ENCODE measurements around the gene IL17REL. TPM values are rescaled to one million over a fixed set of nuclear protein-coding genes. Genes with fewer than 3 reads are reported as not detected.

The IL17REL gene
- total and polyA plus RNA-seq, 2 of the 13 experiments (the other 11 are each of a cell fraction or from before 2014, with no cell fraction given) = not detected

DNA sequence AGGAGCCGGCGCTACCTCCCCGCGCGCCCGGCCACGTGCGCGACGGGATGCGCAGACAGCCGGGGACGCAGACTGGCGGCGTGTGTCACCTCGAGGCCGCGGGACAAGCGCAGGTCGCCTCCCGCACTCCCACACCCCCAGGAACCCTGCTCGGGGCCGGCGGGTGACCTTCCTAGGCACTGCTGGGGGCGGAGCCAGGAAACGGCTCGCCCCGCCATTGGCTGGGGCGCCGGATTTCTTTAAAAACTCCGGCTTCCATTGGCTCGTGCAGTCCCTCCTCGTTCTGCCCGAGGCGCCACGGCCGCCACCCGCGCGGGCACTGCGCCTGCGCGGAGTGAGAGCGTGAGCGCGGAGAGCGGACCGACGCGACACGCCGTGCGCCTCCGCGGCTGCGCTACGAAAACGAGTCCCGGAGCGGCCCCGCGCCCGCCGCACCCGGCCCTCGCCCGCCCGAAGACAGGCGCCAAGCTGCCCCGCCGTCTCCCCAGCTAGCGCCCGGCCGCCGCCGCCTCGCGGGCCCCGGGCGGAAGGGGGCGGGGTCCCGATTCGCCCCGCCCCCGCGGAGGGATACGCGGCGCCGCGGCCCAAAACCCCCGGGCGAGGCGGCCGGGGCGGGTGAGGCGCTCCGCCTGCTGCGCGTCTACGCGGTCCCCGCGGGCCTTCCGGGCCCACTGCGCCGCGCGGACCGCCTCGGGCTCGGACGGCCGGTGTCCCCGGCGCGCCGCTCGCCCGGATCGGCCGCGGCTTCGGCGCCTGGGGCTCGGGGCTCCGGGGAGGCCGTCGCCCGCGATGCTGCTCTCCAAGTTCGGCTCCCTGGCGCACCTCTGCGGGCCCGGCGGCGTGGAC, 52.2 kb downstream of the IL17REL start, which contains the start of gene PIM3 (continued):
- TF ChIP-seq THYN1 (CRISPR knock-in tag; IDR thresholded peaks at IDR 0.05; ENCODE audit: borderline replicate concordance, low read depth) (no peak), MYNN (CRISPR knock-in tag; IDR thresholded peaks at IDR 0.05; ENCODE audit: low read depth) (no peak), SP2 (CRISPR knock-in tag; IDR thresholded peaks at IDR 0.05) (peak; percentile 77), ZNF460 (CRISPR knock-in tag; IDR thresholded peaks at IDR 0.05; ENCODE audit: borderline replicate concordance) (no peak), KDM5A (IDR thresholded peaks at IDR 0.05; ENCODE audit: borderline replicate concordance, low read length) (no peak), MTF1 (CRISPR knock-in tag; IDR thresholded peaks at IDR 0.05) (peak; percentile 60; the same call in 1 of the 2 replicates), ELF3 (CRISPR knock-in tag; IDR thresholded peaks at IDR 0.05) (peak; percentile 83), ZNF746 (CRISPR knock-in tag; IDR thresholded peaks at IDR 0.05) (peak; percentile 44; the same call in 1 of the 2 replicates), GATAD2A (CRISPR knock-in tag; IDR thresholded peaks at IDR 0.05) (no peak), ZBTB3 (CRISPR knock-in tag; IDR thresholded peaks at IDR 0.05; ENCODE audit: borderline replicate concordance, low read depth) (0 out of 2 replicates have a peak, but pooled peaks have one; percentile 54), ZEB1 (IDR thresholded peaks at IDR 0.05; ENCODE audit: insufficient replicate concordance, low read depth) (no peak), TBX2 (CRISPR knock-in tag; IDR thresholded peaks at IDR 0.05; ENCODE audit: borderline replicate concordance) (peak; percentile 92; the same call in 1 of the 2 replicates)
- TF ChIP-seq, protein P1, sequence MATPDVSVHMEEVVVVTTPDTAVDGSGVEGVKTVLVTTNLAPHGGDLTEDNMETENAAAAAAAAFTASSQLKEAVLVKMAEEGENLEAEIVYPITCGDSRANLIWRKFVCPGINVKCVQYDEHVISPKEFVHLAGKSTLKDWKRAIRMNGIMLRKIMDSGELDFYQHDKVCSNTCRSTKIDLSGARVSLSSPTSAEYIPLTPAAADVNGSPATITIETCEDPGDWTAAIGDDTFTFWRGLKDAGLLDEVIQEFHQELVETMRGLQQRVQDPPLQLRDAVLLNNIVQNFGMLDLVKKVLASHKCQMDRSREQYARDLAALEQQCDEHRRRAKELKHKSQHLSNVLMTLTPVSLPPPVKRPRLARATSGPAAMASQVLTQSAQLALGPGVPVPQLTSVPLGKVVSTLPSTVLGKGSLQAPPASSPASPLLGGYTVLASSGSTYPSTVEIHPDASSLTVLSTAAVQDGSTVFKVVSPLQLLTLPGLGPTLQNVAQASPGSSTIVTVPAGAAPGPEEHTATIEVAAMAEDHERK (CRISPR knock-in tag; IDR thresholded peaks at IDR 0.05; ENCODE audit: low read depth) = 0 out of 2 replicates have a peak, but pooled peaks have one; percentile 56
- TF ChIP-seq, protein P2, sequence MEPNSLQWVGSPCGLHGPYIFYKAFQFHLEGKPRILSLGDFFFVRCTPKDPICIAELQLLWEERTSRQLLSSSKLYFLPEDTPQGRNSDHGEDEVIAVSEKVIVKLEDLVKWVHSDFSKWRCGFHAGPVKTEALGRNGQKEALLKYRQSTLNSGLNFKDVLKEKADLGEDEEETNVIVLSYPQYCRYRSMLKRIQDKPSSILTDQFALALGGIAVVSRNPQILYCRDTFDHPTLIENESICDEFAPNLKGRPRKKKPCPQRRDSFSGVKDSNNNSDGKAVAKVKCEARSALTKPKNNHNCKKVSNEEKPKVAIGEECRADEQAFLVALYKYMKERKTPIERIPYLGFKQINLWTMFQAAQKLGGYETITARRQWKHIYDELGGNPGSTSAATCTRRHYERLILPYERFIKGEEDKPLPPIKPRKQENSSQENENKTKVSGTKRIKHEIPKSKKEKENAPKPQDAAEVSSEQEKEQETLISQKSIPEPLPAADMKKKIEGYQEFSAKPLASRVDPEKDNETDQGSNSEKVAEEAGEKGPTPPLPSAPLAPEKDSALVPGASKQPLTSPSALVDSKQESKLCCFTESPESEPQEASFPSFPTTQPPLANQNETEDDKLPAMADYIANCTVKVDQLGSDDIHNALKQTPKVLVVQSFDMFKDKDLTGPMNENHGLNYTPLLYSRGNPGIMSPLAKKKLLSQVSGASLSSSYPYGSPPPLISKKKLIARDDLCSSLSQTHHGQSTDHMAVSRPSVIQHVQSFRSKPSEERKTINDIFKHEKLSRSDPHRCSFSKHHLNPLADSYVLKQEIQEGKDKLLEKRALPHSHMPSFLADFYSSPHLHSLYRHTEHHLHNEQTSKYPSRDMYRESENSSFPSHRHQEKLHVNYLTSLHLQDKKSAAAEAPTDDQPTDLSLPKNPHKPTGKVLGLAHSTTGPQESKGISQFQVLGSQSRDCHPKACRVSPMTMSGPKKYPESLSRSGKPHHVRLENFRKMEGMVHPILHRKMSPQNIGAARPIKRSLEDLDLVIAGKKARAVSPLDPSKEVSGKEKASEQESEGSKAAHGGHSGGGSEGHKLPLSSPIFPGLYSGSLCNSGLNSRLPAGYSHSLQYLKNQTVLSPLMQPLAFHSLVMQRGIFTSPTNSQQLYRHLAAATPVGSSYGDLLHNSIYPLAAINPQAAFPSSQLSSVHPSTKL (CRISPR knock-in tag; IDR thresholded peaks at IDR 0.05) = peak; percentile 62; the same call in 1 of the 2 replicates
- TF ChIP-seq, protein P3, sequence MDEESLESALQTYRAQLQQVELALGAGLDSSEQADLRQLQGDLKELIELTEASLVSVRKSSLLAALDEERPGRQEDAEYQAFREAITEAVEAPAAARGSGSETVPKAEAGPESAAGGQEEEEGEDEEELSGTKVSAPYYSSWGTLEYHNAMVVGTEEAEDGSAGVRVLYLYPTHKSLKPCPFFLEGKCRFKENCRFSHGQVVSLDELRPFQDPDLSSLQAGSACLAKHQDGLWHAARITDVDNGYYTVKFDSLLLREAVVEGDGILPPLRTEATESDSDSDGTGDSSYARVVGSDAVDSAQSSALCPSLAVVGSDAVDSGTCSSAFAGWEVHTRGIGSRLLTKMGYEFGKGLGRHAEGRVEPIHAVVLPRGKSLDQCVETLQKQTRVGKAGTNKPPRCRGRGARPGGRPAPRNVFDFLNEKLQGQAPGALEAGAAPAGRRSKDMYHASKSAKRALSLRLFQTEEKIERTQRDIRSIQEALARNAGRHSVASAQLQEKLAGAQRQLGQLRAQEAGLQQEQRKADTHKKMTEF (CRISPR knock-in tag; IDR thresholded peaks at IDR 0.05) = peak; percentile 89
- TF ChIP-seq, protein P4, sequence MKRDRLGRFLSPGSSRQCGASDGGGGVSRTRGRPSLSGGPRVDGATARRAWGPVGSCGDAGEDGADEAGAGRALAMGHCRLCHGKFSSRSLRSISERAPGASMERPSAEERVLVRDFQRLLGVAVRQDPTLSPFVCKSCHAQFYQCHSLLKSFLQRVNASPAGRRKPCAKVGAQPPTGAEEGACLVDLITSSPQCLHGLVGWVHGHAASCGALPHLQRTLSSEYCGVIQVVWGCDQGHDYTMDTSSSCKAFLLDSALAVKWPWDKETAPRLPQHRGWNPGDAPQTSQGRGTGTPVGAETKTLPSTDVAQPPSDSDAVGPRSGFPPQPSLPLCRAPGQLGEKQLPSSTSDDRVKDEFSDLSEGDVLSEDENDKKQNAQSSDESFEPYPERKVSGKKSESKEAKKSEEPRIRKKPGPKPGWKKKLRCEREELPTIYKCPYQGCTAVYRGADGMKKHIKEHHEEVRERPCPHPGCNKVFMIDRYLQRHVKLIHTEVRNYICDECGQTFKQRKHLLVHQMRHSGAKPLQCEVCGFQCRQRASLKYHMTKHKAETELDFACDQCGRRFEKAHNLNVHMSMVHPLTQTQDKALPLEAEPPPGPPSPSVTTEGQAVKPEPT (CRISPR knock-in tag; IDR thresholded peaks at IDR 0.05; ENCODE audit: low read depth) = peak; percentile 39; the same call in 1 of the 2 replicates
- TF ChIP-seq, protein P5, sequence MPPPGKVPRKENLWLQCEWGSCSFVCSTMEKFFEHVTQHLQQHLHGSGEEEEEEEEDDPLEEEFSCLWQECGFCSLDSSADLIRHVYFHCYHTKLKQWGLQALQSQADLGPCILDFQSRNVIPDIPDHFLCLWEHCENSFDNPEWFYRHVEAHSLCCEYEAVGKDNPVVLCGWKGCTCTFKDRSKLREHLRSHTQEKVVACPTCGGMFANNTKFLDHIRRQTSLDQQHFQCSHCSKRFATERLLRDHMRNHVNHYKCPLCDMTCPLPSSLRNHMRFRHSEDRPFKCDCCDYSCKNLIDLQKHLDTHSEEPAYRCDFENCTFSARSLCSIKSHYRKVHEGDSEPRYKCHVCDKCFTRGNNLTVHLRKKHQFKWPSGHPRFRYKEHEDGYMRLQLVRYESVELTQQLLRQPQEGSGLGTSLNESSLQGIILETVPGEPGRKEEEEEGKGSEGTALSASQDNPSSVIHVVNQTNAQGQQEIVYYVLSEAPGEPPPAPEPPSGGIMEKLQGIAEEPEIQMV (CRISPR knock-in tag; IDR thresholded peaks at IDR 0.05; ENCODE audit: low read depth) = no peak

All from HepG2 (cell line).